ENCODE measurements around the gene ADH1A. TPM values are rescaled to one million over a fixed set of nuclear protein-coding genes. Genes with fewer than 3 reads are reported as not detected.
"Not testable (repeated sequence)": the region's sequence is repeated elsewhere in the genome, so short reads cannot be mapped to it uniquely, and the experiment has no call there.

The ADH1A gene
- total RNA-seq (2014; rRNA removed; shearing (Covaris generic)): not detected in 2 replicates

DNA sequence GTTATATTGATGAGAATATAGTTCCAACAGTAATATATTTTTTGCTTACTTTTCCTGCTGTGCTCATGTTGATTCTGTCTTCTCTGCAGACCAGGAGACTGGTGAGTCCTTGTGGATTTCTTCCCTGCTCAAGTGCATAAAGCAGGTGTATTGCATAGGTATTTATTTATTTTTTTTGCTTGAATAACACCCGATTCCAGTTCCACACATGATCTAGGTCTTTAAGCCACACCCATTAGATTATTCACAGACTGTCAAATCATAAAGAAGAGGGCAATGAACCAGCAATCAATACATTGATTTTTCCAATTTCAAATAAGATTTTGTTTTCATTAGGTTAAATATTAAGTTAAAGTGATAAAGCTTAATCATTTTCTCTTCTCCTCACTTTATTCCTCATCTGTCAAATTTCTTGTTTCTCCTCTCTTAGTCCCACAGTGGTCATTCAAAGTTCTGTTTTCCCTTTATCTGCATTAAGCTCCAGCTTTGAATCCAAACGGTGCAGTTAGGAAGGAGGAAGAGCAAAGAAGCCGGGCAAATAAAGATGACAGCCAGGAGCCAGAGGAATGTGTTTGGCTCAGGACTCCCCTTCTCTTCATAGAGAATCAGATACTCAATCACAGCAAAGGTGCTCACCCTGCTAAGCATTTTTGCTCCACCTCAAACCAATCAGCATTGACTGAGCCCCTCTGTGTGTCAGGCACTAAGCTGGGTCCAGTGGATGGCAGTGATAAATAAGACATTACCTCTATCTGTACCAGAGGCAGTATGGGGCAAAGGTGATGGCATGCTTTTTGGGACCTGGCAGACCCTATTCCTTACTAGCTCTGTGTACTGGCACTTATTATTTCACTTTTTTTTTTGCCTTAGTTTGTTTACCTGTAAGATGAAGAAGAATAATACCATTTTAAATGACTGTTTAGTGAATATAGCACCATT, at the start of gene ADH1A:
Gene ADH1A (minus strand): TSS at position 138 of the 939 bp plus-strand sequence. CDS start 71 bp downstream, at position 67.
- Histone ChIP-seq H3K4me1 (no peaks in the 10 kb centered on the region), H3K9me3 (replicated peaks) (no peaks in the 10 kb centered on the region), H3K27me3 (no peaks in the 10 kb centered on the region), H3K36me3 (no peaks in the 10 kb centered on the region), H3K27ac (no peak within 1 kb of the TSS), H3K4me3 (no peak within 1 kb of the TSS)
- no peak for DNase-seq

DNA sequence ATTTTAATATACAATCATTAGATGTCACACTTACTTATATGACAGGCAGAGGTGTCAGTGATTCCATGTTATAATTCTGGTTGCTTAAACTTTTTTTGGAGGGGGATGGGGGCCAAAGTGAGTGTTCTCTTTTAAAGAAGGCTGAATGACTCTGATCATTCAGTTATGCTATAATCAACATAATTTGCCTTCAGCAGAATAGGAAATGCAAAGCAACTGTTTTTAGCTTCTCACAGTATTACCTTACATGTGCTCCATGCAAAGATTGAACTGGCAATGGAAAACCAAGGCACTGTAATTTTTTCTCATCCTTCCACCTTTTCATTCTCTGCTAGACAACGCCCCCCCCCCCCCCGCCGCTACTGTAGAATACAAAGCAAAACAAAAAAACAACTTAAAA, 48.4 kb upstream of the ADH1A start:
- DNase-seq: no peak
- H3K9me3 ChIP-seq (replicated peaks): no peaks in the 10 kb centered on the region
- no peaks in the 10 kb centered on the region for H3K4me1 ChIP-seq
- no peaks in the 10 kb centered on the region for H3K27me3 ChIP-seq
- no peak overlapping the region for H3K27ac ChIP-seq
- no peak overlapping the region for H3K4me3 ChIP-seq
- H3K36me3 ChIP-seq: no peaks in the 10 kb centered on the region

- no peaks in the 10 kb centered on the region for H3K36me3 ChIP-seq
- H3K4me3 ChIP-seq: no peak overlapping the region
- no peaks in the 10 kb centered on the region for H3K9me3 ChIP-seq (replicated peaks)
- H3K27me3 ChIP-seq: no peaks in the 10 kb centered on the region
- DNase-seq: no peak
- H3K4me1 ChIP-seq: no peaks in the 10 kb centered on the region
- no peak overlapping the region for H3K27ac ChIP-seq
Measured at GRCh38 chr4:99336553-99336952, 45.8 kb upstream of the ADH1A start.

GRCh38 chr4:99334880-99335279, 44.1 kb upstream of the ADH1A start:
- DNase-seq: no peak
- Histone ChIP-seq H3K9me3 (replicated peaks) (no peaks in the 10 kb centered on the region), H3K27ac (no peak overlapping the region), H3K4me1 (no peaks in the 10 kb centered on the region), H3K27me3 (no peaks in the 10 kb centered on the region), H3K4me3 (no peak overlapping the region), H3K36me3 (no peaks in the 10 kb centered on the region)

GRCh38 chr4:99330648-99331047, 39.9 kb upstream of the ADH1A start:
- DNase-seq: no peak
- Histone ChIP-seq H3K27ac (no peak overlapping the region), H3K36me3 (no peaks in the 10 kb centered on the region), H3K9me3 (replicated peaks) (no peaks in the 10 kb centered on the region), H3K4me1 (no peaks in the 10 kb centered on the region), H3K27me3 (no peaks in the 10 kb centered on the region), H3K4me3 (no peak overlapping the region)

GRCh38 chr4:99329876-99330275, 39.1 kb upstream of the ADH1A start:
- no peak overlapping the region for H3K4me3 ChIP-seq
- no peaks in the 10 kb centered on the region for H3K4me1 ChIP-seq
- H3K27me3 ChIP-seq: no peaks in the 10 kb centered on the region
- DNase-seq: no peak
- H3K36me3 ChIP-seq: no peaks in the 10 kb centered on the region
- H3K27ac ChIP-seq: no peak overlapping the region
- no peaks in the 10 kb centered on the region for H3K9me3 ChIP-seq (replicated peaks)

GRCh38 chr4:99324979-99325378, 34.2 kb upstream of the ADH1A start:
- DNase-seq: no peak
- H3K27me3 ChIP-seq: no peaks in the 10 kb centered on the region
- no peaks in the 10 kb centered on the region for H3K36me3 ChIP-seq

GRCh38 chr4:99324361-99324760, 33.6 kb upstream of the ADH1A start:
- Histone ChIP-seq H3K27ac (no peak overlapping the region), H3K36me3 (no peaks in the 10 kb centered on the region), H3K27me3 (no peaks in the 10 kb centered on the region), H3K9me3 (replicated peaks) (no peaks in the 10 kb centered on the region), H3K4me1 (no peaks in the 10 kb centered on the region), H3K4me3 (no peak overlapping the region)
- no peak for DNase-seq

More at GRCh38 chr4:99324979-99325378, 34.2 kb upstream of the ADH1A start:
- H3K27ac ChIP-seq: no peak overlapping the region
- no peaks in the 10 kb centered on the region for H3K9me3 ChIP-seq (replicated peaks)
- H3K4me1 ChIP-seq: no peaks in the 10 kb centered on the region
- no peak overlapping the region for H3K4me3 ChIP-seq

- H3K4me3 ChIP-seq: no peak overlapping the region
- DNase-seq: no peak
- H3K9me3 ChIP-seq (replicated peaks): no peaks in the 10 kb centered on the region
- no peak overlapping the region for H3K27ac ChIP-seq
- H3K4me1 ChIP-seq: no peaks in the 10 kb centered on the region
- H3K36me3 ChIP-seq: no peaks in the 10 kb centered on the region
- no peaks in the 10 kb centered on the region for H3K27me3 ChIP-seq
Measured at GRCh38 chr4:99323756-99324155, 33.0 kb upstream of the ADH1A start.

DNA sequence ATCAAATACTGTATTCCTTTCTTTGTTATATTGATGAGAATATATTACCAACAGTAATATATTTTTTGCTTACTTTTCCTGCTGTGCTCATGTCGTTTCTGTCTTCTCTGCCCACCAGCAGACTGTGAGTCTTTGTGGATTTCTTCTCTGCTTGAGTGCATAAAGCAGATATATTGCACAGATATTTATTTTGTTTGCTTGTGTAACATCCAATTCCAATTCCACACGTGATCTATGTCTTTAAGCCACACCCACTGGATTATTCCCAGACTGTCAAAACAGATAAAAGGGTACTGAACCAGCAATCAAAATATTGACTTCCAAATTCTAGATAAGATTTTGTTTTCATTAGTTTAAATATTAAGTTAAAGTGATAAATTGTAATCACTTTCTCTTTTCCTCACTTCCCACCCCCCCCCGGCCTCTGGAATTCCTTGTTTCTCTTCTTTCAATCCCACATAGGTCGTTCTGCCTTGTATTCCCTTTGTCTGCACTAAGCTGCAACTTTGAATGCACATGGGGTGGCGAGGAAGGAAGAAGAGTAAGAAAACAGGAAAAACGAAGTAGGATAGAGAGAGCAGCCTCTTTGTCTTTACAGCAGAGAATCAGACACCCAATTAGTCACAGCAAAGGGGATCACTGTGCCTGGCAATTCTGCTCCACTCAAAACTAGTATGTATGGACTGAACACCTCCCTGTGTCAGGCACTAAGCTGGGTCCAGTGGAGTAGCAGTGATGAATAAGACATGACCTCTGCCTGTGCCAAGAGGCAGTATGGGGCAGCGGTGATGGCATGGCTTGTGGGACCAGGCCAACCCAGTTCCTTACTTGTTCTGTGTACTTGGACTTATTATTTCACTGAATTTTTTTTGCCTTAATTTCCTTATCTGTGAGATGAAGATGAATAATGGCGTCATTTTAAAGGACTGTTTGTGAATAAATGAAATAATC, 30.7 kb upstream of the ADH1A start, which contains the start of gene ADH1B:
Gene ADH1B (minus strand): TSS at position 161 of the 951 bp plus-strand sequence. CDS start 70 bp downstream, at position 91.
- DNase-seq: no peak
- Histone ChIP-seq H3K27me3 (no peaks in the 10 kb centered on the region), H3K36me3 (no peaks in the 10 kb centered on the region), H3K27ac (no peak within 1 kb of the TSS), H3K4me3 (no peak within 1 kb of the TSS), H3K4me1 (no peaks in the 10 kb centered on the region), H3K9me3 (replicated peaks) (no peaks in the 10 kb centered on the region)

DNA sequence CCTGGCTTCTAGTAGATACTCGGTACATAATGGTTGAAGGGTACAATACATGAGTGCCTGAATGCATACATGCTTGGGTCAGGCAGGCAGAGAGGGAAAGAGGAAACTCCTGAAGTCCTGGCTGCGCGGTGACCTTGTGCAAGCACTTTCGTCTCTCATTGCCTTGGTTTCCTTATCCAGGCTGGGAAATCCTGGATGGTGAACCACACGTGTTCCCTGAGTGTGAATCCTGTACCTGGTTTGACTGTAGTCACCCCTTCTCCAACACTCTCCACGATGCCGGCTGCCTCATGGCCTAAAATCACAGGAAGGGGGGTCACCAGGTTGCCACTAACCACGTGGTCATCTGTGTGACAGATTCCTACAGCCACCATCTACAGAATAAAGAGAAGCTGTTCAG, 27.0 kb upstream of the ADH1A start:
- not testable (repeated sequence) for DNase-seq; H3K4me3 ChIP-seq; H3K4me1 ChIP-seq; H3K27ac ChIP-seq; H3K27me3 ChIP-seq; H3K36me3 ChIP-seq; H3K9me3 ChIP-seq (replicated peaks)

DNA sequence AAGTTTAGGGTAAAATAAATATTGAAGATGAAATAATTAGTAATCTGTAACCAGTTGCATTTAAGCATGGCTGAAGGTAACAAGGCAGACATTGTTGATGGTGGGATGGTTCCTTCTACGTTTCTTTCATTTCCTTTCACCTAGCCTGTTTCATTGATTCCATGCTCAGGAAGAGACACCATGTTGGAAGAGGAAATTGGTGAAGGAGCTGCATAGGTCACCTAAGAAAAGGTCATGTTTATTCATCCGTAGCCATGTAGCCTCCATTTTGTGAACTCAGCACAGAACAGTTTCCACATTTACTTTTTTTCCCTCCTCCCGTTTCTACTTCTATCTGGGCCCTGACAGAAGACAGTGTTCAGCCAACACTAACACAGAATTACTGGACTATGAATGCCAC, 26.6 kb upstream of the ADH1A start:
- H3K36me3 ChIP-seq: no peaks in the 10 kb centered on the region
- no peak overlapping the region for H3K27ac ChIP-seq
- no peaks in the 10 kb centered on the region for H3K4me1 ChIP-seq
- H3K27me3 ChIP-seq: no peaks in the 10 kb centered on the region
- no peak overlapping the region for H3K4me3 ChIP-seq
- no peaks in the 10 kb centered on the region for H3K9me3 ChIP-seq (replicated peaks)
- no peak for DNase-seq

DNA sequence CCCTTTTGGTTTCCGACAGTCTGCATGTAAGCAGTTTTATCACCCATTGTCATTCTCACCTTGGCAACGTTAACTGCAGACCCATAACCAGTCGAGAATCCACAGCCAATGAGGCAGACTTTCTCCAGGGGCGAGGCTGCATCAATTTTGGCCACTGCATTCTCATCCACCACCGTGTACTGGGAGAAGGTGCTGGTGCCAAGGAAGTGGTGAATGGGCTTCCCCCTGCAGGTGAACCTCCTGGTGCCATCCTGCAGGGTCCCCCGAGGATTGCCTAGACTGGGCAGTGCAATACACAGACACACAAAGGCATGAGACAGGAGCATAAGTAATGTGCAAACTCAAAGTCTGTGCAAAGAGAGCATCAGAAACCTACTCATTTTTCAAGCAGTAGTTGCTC, 25.1 kb upstream of the ADH1A start:
- no peaks in the 10 kb centered on the region for H3K9me3 ChIP-seq (replicated peaks)
- no peaks in the 10 kb centered on the region for H3K27me3 ChIP-seq
- no peak overlapping the region for H3K4me3 ChIP-seq
- H3K36me3 ChIP-seq: no peaks in the 10 kb centered on the region
- DNase-seq: no peak
- no peak overlapping the region for H3K27ac ChIP-seq
- no peaks in the 10 kb centered on the region for H3K4me1 ChIP-seq

- Histone ChIP-seq H3K4me1 (no peaks in the 10 kb centered on the region), H3K4me3 (no peak overlapping the region), H3K9me3 (replicated peaks) (no peaks in the 10 kb centered on the region), H3K27ac (no peak overlapping the region), H3K27me3 (no peaks in the 10 kb centered on the region), H3K36me3 (no peaks in the 10 kb centered on the region)
- no peak for DNase-seq
Measured at GRCh38 chr4:99314211-99314610, 23.4 kb upstream of the ADH1A start.

DNA sequence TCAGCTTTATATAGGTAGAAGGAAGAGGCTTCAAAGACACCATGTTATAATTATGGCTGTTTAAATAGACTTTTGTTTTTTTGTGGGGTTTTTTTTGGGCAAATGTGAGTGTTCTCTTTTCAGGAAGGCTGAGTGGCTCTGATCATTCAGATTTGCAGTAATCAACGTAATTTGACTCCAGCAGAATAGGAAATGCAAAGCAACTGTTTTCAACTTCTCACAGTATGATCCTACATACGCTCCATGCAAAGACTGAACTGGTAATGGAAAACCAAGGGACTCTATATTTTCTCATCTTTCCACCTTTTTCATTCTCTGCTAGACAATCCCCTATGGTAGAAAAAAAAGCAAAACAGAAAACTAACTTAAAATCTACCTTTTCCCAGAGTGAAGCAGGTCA, 19.6 kb upstream of the ADH1A start:
- DNase-seq: no peak
- Histone ChIP-seq H3K4me3 (no peak overlapping the region), H3K27me3 (no peaks in the 10 kb centered on the region), H3K36me3 (no peaks in the 10 kb centered on the region), H3K27ac (no peak overlapping the region), H3K4me1 (no peaks in the 10 kb centered on the region), H3K9me3 (replicated peaks) (no peaks in the 10 kb centered on the region)

Measured in SJCRH30 (cell line).